Esophagus muscularis mucosa (tissue), 3 donors: Measurements from ENCODE around the gene POLG.

Source experiments
- CTCF ChIP-seq, 3 experiments: fragments of 200-600 bp in 2 of 3; fragments of 450-650 bp in 1 of 3; sonication (generic) in 2 of 3; IDR thresholded peaks; one replicate each; pipeline ENCODE4 v1.5.1; 2017 to 2019; ENCODE audit warnings: antibody characterized with exemption in 3 of 3, mild to moderate bottlenecking in 2 of 3, moderate library complexity in 1 of 3
- POLR2A ChIP-seq: fragments of 450-650 bp; IDR thresholded peaks from one replicate; pipeline ENCODE4 v1.6.1; 2017; ENCODE audit warnings: antibody characterized with exemption, moderate library complexity, mild to moderate bottlenecking, low read depth

DNA sequence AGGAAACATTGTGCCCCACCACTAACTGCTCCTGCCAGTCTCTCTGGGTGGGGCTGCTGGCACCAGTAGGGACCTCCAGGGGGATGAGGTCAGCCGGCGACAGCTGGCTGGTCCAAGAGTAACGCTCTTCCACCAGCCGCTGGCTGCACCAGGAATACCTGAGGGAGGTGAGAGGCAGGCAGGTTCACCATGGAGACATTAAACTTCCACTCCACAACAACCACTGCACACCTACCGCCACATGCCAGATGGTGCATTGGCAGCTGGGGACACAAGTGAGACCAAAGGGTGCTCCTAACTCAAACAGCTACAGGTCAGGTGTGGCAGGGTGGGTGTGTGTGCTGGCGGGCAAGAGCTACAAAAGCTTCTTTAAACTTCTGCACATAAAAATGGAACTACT is 4.5 kb downstream of the POLG start:
- TF ChIP-seq POLR2A (no peak), CTCF (IDR thresholded peaks at IDR 0.05) (no peak)
